Fibroblast of mammary gland (primary cell): ENCODE data around the gene VTI1A.

ENCODE experiments used
- DNase-seq: peaks from one replicate; pipeline ENCODE4 v3.0.0-alpha.2; 2010; ENCODE audit warnings: low read depth
- H3K4me3 ChIP-seq: 2 replicates; pipeline ENCODE4 v1.5.1; 2011; ENCODE audit warnings: low read depth, mild to moderate bottlenecking, low read length, moderate library complexity; ENCODE audit not compliant: control insufficient read depth
- TF ChIP-seq, protein P1 (sequence below): conservative IDR thresholded peaks from 2 replicates; pipeline ENCODE4 v1.5.1; 2011; ENCODE audit warnings: low read depth, low read length, inconsistent platforms; ENCODE audit not compliant: control insufficient read depth, insufficient read depth

Gene VTI1A

DNA sequence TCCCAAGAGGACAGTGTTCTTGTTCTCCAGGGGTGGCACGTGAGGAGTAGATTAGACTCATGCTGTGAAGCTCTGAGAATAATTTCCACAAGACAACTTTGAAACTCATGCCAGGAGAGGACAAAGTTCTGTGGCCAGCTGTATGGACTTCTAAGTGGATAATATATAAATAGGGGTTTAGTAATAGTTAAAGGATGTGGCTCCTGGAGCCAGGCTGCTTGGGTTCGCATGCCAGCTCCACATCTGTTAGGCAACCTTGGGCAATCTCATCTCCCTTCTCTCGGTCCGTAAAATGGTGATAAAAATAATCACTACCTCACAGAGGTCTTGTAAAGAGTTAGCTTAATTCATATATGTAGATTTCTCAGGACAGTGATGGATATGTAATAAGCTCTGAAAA lies 37.3 kb upstream of the VTI1A start:
- no peak for DNase-seq
- no peak overlapping the region for H3K4me3 ChIP-seq
- TF ChIP-seq, protein P1, sequence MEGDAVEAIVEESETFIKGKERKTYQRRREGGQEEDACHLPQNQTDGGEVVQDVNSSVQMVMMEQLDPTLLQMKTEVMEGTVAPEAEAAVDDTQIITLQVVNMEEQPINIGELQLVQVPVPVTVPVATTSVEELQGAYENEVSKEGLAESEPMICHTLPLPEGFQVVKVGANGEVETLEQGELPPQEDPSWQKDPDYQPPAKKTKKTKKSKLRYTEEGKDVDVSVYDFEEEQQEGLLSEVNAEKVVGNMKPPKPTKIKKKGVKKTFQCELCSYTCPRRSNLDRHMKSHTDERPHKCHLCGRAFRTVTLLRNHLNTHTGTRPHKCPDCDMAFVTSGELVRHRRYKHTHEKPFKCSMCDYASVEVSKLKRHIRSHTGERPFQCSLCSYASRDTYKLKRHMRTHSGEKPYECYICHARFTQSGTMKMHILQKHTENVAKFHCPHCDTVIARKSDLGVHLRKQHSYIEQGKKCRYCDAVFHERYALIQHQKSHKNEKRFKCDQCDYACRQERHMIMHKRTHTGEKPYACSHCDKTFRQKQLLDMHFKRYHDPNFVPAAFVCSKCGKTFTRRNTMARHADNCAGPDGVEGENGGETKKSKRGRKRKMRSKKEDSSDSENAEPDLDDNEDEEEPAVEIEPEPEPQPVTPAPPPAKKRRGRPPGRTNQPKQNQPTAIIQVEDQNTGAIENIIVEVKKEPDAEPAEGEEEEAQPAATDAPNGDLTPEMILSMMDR, result no peak

DNA sequence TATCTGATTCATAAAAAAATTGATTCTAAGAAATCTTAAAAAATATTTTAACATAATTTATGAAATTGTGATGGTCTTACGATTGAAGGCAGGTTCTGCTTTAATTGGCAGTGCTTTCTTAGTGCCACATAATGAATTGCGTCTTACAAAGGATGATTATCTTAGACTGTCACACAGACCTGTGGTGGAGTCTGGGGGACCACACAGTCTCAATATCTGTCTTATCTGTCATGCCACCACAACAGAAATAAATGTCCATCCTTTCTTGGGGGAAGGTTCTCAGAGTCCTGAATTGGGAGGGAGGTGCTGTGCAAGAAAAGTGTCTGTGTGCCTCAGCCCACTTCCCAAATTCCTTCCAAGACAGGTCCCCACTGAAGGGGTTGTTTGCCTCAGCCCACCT lies 34.3 kb upstream of the VTI1A start:
- DNase-seq, result no peak
- no peak overlapping the region for H3K4me3 ChIP-seq
- TF ChIP-seq, protein P1, result no peak

DNA sequence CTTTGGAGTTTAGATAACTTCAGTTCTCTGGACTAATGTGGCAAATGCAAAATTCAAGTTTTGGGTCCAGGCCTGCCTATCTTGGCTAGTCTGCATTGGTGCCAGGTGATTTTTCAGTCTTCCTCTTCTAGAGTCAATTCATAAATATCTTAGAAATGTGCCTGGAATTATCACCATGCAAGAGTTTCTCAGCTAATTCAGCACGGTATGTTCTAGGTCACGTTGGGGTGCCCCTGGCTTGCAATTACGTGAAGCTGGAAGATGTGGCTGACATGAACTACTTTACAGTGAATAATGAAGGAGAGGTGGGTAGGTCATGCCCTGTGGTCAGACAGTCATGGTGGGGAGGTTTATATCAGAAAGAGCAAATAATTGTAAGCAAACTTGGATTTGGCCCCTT lies 25.3 kb upstream of the VTI1A start:
- TF ChIP-seq, protein P1, result no peak
- DNase-seq, result peak; percentile 10
- H3K4me3 ChIP-seq, result no peak overlapping the region

DNA sequence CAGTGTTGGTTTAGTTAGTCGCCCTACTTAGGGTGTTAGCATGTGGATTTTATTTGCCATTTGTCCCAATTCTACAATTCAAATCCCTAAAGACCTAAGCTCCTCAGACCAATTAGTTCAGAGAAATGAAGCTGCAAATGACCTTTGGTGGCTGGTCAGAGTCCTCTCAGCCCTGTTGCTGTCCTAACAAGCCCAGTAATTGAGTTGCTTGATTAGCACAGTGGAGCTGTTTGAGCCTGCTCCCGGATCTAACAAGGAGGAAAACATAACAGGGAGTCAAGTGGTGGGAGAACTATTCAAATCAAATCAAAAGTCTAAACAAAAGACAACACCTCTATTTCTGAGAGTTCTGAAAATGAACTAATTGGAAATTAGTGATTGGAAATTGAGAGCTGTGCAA lies 22.4 kb upstream of the VTI1A start:
- TF ChIP-seq, protein P1, result no peak
- H3K4me3 ChIP-seq, result no peak overlapping the region
- DNase-seq, result no peak

DNA sequence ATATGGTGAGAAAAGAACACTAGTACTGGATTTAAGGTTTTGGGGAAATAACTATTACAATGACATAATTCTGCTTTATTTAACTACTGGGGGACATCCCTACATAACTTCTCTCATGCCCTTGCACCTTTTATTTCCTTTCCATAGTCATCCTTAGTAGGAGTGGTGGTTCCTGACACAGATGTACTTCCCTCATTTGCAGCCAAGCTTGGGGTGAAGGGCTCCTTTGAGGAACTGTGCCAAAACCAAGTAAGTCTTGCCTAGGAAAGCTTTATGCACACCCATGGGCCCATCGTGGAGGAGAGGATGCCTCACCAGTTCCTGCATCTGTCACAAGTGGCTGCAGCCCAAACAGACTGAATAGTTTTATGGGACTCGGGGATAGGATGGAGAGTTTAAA lies 20.9 kb upstream of the VTI1A start:
- no peak for DNase-seq
- TF ChIP-seq, protein P1, result no peak
- H3K4me3 ChIP-seq, result no peak overlapping the region

DNA sequence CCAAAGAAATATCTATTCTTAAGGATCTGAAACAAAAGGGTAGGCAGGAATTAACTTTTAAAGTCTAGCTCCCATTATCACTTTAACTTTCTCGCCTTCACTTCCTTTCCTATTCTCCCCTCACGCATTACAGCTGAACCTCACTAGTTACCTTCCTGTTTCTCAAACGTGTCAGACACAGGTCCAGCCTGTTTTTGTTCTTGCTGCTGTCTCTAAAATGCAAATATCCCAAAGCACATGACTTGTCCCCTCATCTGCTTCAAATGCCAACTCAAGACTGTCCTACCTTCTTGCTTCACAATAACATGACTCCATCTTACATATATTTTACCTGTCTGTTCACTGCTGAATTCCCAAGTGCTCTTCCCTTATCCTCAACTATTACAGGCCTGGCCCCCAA lies 17.9 kb upstream of the VTI1A start:
- DNase-seq, result no peak
- TF ChIP-seq, protein P1, result no peak
- H3K4me3 ChIP-seq, result no peak overlapping the region

DNA sequence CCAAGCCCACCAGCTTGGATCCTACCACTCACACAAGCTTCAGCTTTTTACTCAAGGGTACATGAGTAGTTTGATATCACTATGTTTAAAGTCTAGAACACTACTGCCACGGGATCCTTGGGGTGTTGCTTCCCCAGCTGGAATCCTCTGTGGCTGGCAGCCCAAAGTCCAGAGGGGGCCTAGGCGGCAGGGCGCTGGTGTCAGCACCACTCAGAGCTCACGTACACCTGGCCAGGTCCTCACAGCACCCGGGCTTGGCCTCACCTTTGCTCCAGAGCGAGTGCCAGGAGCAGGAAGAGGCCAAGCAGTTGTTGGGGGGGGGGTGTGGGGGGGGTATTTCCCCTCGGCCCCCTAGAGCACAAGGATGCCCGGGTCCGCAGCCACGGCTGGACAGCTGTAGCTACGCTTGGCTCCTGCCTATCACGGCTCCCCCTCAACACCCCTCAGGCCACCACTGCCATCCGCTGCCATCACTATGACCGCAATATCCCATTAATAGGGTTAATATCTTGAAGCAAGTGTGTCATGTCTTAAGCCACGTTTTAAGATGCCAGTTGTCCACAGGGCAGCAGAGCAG lies 17.3 kb upstream of the VTI1A start:
- TF ChIP-seq, protein P1, result no peak
- H3K4me3 ChIP-seq, result no peak overlapping the region
- DNase-seq, result no peak
